ENCODE measurements around the gene FGF12.
"Not testable (repeated sequence)": the region's sequence is repeated elsewhere in the genome, so short reads cannot be mapped to it uniquely, and the experiment has no call there.

Gene FGF12

DNA sequence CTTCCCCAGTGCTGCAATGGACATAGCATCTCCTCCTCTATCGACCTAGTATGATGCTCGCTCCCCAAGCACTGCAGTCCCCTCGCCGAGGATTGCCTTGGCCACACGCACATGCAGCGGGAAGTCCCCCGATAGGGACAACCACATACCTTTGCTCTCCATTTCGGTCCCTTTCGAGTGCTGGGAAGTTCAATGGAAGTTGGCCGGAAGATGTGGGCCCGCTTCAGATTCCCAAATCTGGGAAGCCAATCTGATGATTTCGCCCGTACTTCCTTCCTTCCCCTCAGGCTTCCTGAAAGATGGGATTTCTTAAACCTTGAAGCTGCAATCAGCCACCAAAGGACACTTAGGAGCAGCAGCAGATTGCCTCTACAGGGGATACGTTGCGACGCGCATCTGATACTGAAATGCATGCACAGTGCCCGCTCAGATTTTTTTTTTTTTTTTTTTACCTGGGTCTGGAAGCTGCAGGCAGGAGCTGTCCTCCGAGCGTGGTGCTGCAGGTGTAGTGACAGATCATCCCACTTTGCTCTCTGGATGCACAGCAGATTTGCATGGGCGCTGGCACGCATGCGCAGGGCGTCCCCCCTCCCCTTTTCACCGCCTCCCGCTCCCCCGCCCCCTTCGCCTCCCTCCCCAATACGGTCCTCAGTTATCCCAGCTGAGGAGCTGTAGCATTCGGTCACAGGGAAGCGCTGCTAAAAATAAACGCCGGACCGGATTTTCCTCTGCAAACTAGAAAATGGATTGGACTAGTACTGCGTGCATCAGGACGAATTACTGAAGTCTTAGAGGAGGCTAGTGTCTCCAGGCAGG is at the start of gene FGF12:
Gene FGF12, minus strand, starts transcription at position 510 of the 816 bp plus-strand sequence.
- in situ Hi-C loops (cut with HindIII; ENCODE audit: low pct_unique_long_range_greater_than_20kb, low sequenced_read_pairs): no loop called here
- TF ChIP-seq JUND (IDR thresholded peaks at IDR 0.05; ENCODE audit: low read depth): no peak; the same call in 1 of the 2 replicates
- peak; percentile 95 to 99 for DNase-seq (ENCODE audit: low read depth in 1 of 2, low spot score in 1 of 2)

DNA sequence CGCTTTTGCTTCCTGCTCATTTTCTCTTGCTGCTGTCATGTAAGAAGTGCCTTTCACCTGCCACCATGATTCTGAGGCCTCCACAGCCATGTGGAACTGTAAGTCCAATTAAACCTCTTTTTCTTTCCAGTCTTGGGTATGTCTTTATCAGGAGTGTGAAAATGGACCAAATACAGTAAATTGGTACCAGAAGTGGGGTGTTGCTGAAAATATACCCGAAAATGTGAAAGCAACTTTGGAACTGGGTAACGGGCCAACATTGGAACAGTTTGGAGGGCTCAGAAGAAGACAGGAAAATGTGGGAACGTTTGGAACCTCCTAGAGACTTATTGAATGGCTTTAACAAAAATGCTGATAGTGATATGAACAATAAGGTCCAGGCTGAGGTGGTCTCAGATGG is 47.0 kb upstream of the FGF12 start:
- in situ Hi-C loops (cut with HindIII; ENCODE audit: low pct_unique_long_range_greater_than_20kb, low sequenced_read_pairs); DNase-seq (ENCODE audit: low read depth in 1 of 2, low spot score in 1 of 2): not testable (repeated sequence)

DNA sequence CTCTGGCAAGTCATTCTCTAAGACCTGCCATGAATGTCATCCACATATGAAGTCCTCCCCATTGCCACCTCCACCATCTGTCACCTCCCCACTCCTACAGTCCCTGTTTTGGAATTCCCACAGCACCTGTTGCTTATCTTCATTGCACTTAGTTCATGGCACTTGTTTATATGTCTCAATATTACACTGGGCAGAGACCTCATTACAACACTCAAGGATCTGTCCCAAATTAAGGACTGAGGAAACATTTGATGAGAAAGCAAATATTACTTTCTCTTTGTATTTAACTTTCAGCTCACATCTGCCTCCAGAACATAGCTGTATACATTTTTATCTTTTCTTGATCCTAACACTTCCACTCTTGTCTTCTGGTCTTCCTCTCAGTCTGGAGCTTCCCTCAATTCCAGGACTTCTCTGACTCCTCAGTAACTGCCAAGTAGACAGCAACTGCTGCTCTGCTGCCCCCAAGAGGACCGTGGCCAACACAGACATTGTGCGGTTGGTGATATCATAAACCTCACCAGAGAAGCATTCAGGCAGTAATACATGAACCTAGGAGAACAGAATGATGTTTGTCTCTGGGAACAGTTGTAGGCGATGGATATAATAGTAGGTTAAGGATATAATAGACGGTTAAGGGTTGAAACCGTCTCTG is 45.0 kb upstream of the FGF12 start:
- TF ChIP-seq JUND (IDR thresholded peaks at IDR 0.05; ENCODE audit: low read depth): no peak
- peak; percentile 84 to 93 for DNase-seq (ENCODE audit: low read depth in 1 of 2, low spot score in 1 of 2)
- in situ Hi-C loops (cut with HindIII; ENCODE audit: low pct_unique_long_range_greater_than_20kb, low sequenced_read_pairs): no loop called here

DNA sequence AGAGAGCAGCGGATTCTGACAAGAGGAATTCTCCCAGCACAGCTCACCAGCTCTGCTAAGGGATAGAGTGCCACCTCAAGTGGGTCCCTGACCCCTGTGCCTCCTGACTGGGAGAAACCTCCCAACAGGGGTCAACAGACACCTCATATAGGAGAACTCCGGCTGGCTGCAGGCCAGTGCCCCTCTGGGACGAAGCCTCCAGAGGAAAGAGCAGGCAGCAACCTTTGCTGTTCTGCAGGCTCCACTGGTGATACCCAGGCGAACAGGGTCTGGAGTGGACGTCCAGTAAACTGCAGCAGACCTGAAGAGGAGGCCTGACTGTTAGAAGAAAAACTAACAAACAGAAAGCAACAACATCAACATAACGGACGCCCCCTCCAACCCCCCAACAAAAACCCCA is 31.3 kb upstream of the FGF12 start:
- in situ Hi-C loops (cut with HindIII; ENCODE audit: low pct_unique_long_range_greater_than_20kb, low sequenced_read_pairs): no loop called here
- no peak for TF ChIP-seq JUND (IDR thresholded peaks at IDR 0.05; ENCODE audit: low read depth)

DNA sequence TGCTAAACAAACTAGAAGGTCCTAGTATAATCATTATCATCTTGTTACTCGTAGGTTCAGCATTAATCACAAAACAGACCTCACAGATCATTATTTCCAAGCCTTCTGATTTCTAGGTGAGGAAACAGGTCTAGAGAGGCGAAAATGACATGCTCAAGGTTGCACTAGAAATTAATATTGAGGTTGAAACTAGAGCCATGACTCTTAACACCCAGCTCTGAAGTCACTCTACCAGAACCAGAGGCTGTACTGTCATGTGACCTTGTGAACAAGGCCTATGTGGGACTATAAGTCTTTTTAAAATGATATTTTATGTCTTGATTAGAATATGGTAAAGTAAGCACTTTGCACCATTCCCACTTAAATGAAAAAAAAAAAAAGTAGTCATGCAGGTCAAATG is 23.8 kb upstream of the FGF12 start:
- in situ Hi-C loops (cut with HindIII; ENCODE audit: low pct_unique_long_range_greater_than_20kb, low sequenced_read_pairs): no loop called here
- no peak for DNase-seq (ENCODE audit: low read depth in 1 of 2, low spot score in 1 of 2)
- no peak for TF ChIP-seq JUND (IDR thresholded peaks at IDR 0.05; ENCODE audit: low read depth)

More for the DNA sequence above, 31.3 kb upstream of the FGF12 start:
- no peak for DNase-seq (ENCODE audit: low read depth in 1 of 2, low spot score in 1 of 2)

DNA sequence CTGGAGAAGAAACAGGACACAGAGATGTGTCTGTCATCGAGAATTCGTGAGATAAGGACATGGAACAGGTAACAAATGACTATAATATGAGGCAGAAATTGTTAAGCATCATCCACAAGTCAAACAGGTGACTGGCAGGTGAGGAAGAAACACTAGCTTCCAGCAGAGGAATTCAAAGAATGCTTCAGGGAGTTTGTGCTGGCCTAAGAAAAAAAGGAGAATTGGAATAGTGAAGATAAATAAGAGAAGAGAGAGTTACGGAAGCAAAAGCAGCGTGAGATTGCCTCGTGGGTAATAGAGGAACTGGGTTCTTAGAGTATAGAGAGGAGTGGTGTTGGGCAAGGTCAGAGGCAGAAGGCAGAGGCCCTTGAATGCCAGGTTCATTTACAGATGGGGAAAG is 22.9 kb upstream of the FGF12 start:
- no peak for DNase-seq (ENCODE audit: low read depth in 1 of 2, low spot score in 1 of 2)
- in situ Hi-C loops (cut with HindIII; ENCODE audit: low pct_unique_long_range_greater_than_20kb, low sequenced_read_pairs): no loop called here
- TF ChIP-seq JUND (IDR thresholded peaks at IDR 0.05; ENCODE audit: low read depth): no peak

DNA sequence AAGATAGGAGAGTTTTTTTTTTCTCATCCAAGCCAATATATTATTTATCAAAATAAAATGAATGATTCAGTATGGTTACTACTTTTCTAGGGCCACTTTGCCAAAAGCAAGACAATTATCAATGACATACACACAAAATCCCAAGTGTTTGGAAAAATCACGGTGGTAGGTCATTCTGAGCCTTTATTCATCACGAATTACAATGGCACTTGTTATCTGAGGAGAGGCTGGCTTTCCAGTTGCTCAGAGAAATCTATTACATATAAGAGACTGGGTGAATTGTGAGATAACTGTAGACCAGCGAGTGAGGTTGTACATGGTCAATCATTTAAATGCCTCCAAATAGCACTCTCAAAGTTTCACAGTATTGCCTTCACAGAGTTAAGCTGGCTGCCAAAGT is 20.4 kb upstream of the FGF12 start:
- DNase-seq (ENCODE audit: low read depth in 1 of 2, low spot score in 1 of 2): no peak
- in situ Hi-C loops (cut with HindIII; ENCODE audit: low pct_unique_long_range_greater_than_20kb, low sequenced_read_pairs): no loop called here
- no peak for TF ChIP-seq JUND (IDR thresholded peaks at IDR 0.05; ENCODE audit: low read depth)

DNA sequence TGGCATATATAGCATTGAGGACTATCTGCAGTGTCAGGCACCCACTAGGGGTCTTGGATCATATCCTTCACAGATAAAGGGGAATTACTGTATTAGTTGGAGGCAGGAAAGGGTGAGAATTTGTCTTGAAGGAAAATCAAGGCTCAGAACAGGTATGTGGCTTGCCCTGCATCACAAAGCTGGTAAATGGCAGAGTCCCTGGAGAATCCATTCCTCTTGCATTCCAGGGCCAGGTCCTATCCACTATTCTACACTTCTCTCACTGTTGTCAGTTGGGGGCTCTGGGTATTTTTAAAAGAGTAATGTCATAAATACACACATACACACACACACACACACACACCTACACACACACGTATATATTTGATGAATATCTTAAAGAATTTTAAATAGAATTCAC is 19.8 kb upstream of the FGF12 start:
- in situ Hi-C loops (cut with HindIII; ENCODE audit: low pct_unique_long_range_greater_than_20kb, low sequenced_read_pairs): no loop called here
- no peak for DNase-seq (ENCODE audit: low read depth in 1 of 2, low spot score in 1 of 2)
- no peak for TF ChIP-seq JUND (IDR thresholded peaks at IDR 0.05; ENCODE audit: low read depth)

DNA sequence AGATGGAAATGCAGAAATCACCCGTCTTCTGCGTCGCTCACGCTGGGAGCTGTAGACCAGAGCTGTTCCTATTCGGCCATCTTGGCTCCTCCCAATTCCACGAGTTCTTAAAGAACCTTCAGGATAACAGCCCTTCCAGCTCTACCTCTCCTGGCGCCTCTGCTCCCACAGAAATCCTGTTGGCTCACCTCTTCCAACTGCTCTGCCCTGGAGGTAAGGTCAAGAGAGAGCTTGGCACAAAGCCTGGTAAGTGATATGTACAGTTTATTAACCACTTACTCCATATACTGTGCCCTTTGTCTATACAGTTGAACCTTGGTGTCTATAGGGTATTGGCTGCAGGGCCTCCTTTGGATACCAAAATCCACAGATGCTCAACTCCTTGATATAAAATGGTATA is 17.8 kb upstream of the FGF12 start:
- no peak for DNase-seq (ENCODE audit: low read depth in 1 of 2, low spot score in 1 of 2)
- TF ChIP-seq JUND (IDR thresholded peaks at IDR 0.05; ENCODE audit: low read depth): no peak

DNA sequence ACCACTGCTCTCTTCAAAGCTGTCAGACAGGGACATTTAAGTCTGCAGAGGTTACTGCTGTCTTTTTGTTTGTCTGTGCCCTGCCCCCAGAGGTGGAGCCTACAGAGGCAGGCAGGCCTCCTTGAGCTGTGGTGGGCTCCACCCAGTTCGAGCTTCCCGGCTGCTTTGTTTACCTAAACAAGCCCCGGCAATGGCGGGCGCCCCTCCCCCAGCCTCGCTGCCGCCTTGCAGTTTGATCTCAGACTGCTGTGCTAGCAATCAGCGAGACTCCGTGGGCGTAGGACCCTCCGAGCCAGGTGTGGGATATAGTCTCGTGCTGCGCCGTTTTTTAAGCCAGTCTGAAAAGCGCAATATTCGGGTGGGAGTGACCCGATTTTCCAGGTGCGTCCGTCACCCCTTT is 17.3 kb upstream of the FGF12 start:
- in situ Hi-C loops (cut with HindIII; ENCODE audit: low pct_unique_long_range_greater_than_20kb, low sequenced_read_pairs); DNase-seq (ENCODE audit: low read depth in 1 of 2, low spot score in 1 of 2): not testable (repeated sequence)

More for the DNA sequence above, 17.8 kb upstream of the FGF12 start:
- in situ Hi-C loops (cut with HindIII; ENCODE audit: low pct_unique_long_range_greater_than_20kb, low sequenced_read_pairs): no loop called here

DNA sequence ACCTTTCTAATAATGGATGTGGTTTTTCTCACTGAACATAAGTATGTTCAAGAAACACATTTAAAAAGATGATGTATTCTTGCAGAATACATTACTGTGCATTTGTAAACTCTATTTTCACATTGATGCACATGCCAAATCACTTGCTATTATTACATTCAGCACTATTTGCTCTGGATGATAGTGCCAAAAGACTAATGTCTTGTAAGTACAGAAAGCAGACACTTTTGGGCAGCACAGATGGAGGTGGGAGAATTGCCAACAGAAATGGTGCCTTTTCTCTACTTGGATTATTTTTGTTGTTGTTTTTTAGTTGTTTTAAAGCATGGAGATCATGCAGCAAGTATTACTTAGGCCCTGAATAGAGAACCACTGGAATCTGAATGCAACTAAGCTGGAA is 10.2 kb upstream of the FGF12 start:
- in situ Hi-C loops (cut with HindIII; ENCODE audit: low pct_unique_long_range_greater_than_20kb, low sequenced_read_pairs): no loop called here
- no peak for DNase-seq (ENCODE audit: low read depth in 1 of 2, low spot score in 1 of 2)
- TF ChIP-seq JUND (IDR thresholded peaks at IDR 0.05; ENCODE audit: low read depth): no peak

DNA sequence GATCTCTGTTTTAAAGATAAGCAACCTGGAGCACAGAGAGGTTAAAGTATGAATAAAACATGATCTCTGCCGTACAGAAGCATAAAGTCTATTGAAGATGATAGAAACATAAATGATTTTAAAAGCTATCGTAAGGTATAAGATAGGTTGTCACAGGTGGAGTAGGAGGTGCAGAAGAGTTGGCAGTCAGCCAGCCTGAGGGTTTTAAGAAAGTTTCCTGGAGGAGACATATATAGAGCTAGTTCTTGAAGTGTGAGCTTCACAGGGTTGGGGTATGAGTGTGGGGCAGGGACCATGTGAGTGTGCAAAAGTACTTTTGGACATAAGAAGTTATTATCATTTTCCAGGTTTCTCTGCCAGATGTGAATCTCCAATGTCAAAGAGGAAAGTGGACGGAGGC is 3.9 kb upstream of the FGF12 start:
- TF ChIP-seq JUND (IDR thresholded peaks at IDR 0.05; ENCODE audit: low read depth): no peak
- no peak for DNase-seq (ENCODE audit: low read depth in 1 of 2, low spot score in 1 of 2)
- in situ Hi-C loops (cut with HindIII; ENCODE audit: low pct_unique_long_range_greater_than_20kb, low sequenced_read_pairs): no loop called here

DNA sequence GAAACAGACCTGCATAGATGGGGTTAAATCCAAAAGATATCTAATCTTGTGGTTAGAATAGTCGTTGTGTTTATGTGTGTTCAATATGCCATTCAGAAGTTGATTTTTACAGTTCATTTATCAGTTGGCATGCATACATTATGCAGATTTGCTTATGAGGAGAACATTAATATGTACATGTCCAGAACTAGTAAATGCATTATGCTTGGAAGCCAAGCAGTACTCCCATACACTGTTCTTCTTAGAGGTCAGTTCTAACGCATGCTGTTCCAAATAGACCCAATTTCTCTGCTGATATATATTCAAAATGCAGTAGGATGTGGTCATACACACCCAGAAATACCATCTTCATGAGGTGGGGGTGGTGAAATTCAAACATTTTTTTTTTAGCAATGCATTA is 956 bp downstream of the FGF12 start:
- TF ChIP-seq JUND (IDR thresholded peaks at IDR 0.05; ENCODE audit: low read depth): no peak
- in situ Hi-C loops (cut with HindIII; ENCODE audit: low pct_unique_long_range_greater_than_20kb, low sequenced_read_pairs): no loop called here

More for the DNA sequence above, 956 bp downstream of the FGF12 start:
- no peak for DNase-seq (ENCODE audit: low read depth in 1 of 2, low spot score in 1 of 2)
